GM19239 (cell line): ENCODE measurements around the gene CFI.

Source experiments
- DNase-seq: peaks from one replicate; pipeline ENCODE4 v3.0.0; 2011; ENCODE audit warnings: low spot score; ENCODE audit not compliant: insufficient read length
- FAIRE-seq: peaks from 2 replicates; lab custom pipeline; 2011; peaks lifted over from hg19 to GRCh38; lab: Jason Lieb, UNC

CFI gene

DNA sequence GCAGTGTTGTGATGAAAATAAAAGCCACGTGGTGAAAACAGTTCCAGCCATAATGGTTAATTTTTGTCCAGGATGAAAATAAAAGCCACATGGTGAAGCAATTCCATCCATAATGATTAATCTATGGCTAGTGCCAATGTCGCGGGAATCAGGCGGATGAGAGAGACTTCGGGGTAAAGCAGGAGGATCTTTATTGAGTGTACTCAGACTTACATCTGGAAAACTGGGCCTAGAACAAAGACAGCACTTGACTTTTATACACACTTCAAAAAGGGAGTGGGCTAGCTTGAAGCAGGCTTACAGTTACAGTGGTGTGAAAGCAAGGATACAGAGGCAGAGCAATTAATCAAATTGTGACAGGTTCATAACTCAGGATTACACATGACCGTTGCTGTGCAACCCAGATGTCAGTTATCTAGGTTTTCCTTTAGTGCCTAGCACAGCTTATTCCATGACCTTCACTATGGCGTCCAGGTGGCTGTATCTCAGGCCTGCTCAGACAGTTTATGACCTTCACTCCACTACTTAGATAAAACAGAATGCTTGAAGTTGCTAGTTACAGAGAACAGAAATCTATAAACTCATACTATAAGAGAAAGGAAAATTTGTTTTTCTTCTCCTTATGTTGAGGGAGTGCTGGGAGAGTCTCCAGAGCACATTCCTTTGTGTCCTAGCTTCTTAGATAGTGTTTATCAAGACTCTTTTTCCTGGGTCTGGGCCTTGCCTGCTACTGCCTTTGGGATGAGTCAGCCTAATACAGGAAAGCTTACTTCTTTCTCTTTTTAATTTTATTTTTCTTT, 66.0 kb downstream of the CFI start:
- DNase-seq (no peak), FAIRE-seq (no peak)

DNA sequence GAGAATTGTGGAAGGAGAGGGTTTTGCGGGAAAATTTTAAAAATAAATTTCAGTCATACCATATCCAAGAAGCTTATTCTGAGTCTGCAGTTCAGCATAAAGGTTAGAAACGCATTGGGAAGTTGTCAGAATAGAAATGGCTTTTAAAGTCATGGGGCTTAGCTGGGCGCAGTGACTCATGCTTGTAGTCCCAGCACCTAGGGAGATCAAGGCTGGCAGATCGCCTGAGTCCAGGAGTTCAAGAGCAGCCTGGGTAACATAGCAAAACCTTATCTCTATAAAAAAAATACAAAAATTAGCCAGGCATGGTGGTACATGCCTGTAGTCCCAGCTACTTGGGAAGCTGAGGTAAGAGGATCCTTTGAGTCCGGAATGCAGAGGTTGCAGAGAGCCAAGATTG, 68.1 kb downstream of the CFI start:
- no peak for DNase-seq
- no peak for FAIRE-seq

- FAIRE-seq (no peak), DNase-seq (no peak)
Measured at GRCh38 chr4:109730619-109731545, 70.9 kb downstream of the CFI start.

DNA sequence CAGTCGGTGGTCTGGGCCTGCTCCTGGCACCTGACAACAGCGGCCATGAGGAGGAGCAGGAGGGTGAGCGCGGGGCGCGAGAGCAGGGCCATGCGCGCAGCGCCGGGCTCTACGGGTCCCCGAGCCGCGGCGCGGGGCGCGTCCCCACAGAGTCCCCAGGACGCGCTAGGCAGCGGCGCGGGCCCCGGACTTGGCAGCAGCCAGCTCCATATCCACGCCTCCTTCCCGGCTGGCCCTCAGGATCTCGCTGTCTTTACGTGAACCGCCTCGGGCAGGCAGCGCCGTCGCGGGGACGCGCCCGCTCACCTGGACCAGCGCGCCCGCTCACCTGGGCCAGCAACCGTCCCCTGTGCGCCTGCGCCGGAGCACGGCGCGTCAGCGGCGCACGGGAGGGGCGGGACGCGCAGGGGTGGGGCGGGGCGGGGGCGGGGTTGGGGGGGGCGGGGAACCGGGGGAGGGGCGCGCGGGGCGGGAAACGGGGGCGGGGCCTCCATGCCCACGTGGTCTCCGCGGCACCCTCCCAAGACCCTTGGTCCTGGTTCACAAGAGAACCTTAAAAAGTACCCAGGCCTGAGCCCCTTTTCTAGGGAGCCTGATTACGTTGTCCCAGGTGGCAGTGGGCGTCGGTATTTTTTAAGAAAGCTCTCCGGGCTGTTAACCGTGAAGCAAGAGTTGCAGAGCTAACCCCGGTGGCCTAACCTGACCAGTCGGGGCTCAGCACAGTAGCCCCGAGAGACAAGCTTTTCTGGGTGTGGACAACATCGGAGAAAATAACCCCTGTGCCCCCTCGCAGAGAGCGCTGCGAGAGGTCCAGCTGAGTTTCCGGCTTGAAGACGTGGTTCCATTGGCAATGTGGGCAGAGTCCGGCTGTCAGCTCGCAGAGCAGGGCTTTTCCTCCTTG, 71.8 kb downstream of the CFI start, which contains the start of gene PLA2G12A:
PLA2G12A (minus strand) TSS at position 353 of the 901 bp plus-strand sequence; CDS start at position 92, 261 bp downstream.
- DNase-seq (peak; percentile 85), FAIRE-seq (peak; percentile 69)

- no peak for DNase-seq
- FAIRE-seq, result no peak
Measured at GRCh38 chr4:109729117-109729717, 72.6 kb downstream of the CFI start.

GRCh38 chr4:109728385-109728784, 73.4 kb downstream of the CFI start:
- DNase-seq, result no peak
- FAIRE-seq, result no peak

DNA sequence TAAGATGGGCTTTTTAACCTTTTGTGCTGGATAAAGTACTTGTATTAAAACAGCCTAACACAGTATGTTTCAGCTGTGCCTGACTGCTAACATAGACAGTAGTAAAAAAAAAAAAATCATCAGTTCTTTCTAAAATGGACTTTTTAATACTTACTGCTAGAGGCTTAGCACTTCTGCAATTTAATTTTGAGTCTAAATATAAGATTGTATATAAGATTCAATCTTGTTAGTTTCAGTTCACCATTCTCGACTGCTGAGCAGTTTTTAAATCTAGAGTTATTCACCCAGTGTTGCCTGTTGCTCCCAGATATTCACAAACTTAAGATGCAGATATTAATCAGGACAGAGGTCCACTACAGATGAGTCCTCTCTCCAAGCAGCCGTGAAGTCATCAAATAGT, 78.7 kb downstream of the CFI start:
- no peak for DNase-seq
- no peak for FAIRE-seq

GRCh38 chr4:109722357-109722756, 79.4 kb downstream of the CFI start:
- FAIRE-seq, result no peak
- no peak for DNase-seq

GRCh38 chr4:109721033-109721432, 80.8 kb downstream of the CFI start:
- DNase-seq, result no peak
- FAIRE-seq, result no peak

- no peak for FAIRE-seq
- DNase-seq, result no peak
Measured at GRCh38 chr4:109719604-109720003, 82.2 kb downstream of the CFI start.

DNA sequence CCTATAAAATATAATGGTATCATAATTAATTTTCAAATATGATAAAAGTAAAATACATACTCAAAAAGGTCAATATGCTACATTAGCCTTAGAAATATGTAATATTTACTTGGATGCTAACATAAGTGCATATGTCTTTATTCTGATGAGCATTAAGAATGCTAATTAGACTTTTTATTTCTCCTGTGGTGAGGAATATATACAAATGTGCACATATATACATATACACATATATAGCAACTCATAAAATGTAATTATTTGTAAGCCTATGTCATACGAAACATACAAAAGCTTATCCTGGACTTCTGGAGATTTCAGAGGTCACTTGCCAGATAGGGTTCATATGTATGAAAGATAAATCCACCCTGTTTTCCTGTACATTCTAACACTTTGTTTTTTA, 83.0 kb downstream of the CFI start:
- no peak for DNase-seq
- no peak for FAIRE-seq

- FAIRE-seq (no peak), DNase-seq (no peak)
Measured at GRCh38 chr4:109713500-109713899, 88.3 kb downstream of the CFI start.

DNA sequence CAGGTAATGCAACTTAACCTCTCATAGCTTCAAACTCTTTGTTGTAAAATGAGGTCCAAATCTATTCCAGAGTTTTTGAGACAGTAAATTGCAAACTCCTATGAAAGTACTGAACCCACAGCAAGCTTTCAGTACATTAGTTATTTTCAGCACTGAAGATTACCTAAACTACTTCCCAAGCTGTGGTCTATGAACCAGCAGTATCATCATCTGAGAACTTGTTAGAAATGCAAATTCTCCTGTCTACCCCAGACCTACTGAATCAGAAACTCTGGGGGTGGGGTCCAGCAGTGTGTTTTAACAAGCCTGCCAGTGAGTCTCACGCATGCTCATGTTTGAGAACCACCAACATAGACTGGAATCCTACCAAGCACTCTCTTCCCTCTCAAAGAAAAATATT, 92.8 kb downstream of the CFI start:
- DNase-seq (no peak), FAIRE-seq (peak; percentile 71)

DNA sequence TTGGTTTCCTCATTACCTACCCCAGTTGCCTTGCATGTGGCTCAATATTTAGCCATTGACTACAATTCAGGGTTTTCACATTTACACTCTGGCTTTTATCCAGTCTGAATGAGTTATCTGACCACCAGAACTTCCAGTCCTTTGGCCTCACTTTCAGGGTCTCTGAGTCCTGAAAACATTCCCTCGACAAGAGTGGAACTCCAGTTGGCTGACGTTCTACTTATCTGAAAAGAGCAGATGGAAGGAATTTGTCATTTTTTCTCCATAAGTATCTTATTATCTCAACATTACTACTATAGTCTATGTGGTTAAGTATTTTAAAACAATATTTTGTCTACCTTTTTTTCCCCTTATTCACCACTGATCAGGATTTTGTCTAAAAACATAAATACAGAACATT, 93.4 kb downstream of the CFI start:
- no peak for FAIRE-seq
- DNase-seq, result no peak

DNA sequence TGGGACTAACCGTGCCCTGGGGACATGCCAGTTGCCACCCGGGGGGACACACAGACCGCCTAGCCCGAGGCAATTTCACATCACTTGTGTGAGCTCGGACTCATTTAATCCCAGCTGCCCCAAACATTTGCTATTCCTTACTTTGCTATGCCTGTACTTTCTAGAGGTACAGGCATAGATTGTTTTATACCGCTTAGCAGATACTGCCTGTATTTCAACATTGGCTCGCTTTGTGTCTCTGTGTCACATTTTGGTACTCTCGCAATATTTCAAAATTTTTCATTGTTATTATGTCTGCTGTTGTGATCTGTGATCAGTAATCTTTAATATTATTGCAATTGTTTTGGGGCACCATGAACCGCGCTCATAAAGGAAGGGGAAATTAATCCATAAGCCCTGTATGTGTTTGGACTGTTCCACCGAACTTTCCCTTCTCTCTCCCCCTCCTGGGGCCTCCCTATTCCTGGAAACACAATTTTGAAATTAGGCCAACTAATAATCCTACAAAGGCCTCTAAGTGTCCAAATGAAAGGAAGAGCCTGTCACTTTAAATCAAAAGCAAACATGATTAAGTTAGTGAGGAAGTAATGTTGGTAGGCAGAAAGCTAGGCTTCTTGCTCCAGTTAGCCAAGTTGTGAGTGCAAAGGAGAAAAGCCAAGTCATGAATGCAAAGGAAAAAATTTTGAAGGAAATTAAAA, 98.0 kb downstream of the CFI start:
- no peak for DNase-seq

DNA sequence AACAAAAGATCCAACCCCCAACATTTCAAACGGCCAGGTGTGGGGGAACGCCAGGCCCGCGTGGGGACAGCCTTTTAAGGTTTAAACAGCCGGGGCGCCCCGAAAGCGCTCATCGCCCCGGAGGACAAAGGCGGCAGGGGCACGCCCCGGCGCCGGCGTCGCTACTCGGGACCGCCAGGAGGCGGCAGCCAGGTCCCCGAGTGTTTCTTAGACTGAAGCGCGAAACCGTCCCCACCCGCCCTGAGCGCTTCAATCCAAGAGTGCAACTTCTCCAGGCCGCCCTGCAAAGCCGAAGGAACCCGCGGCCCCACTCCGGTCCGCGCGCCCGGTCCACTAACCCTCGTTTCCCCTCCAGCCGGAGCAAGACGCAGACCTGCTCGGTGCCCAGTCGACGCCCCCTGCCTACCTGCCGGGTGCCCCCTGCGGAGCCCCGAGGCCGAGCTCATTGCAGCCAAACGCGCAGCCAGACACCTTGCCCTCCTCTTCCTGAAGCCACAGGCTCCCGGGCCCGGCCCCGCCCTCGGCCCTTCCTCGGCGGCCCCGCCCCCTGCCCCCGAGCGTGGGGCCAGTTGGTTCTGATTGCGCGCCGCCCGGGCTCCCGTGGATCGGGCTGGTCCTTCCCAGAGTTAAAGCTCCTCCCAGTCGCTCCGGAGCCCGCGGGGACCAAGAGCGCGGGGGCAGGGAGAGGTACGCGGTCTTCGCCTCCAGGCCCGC, 98.7 kb downstream of the CFI start, which contains the start of gene CASP6:
CASP6 (minus strand) TSS at position 496 of the 714 bp plus-strand sequence; CDS start at position 446, 50 bp downstream.
- DNase-seq (peak; percentile 58), FAIRE-seq (no peak)

More for the DNA sequence above, 98.0 kb downstream of the CFI start:
- no peak for FAIRE-seq

DNA sequence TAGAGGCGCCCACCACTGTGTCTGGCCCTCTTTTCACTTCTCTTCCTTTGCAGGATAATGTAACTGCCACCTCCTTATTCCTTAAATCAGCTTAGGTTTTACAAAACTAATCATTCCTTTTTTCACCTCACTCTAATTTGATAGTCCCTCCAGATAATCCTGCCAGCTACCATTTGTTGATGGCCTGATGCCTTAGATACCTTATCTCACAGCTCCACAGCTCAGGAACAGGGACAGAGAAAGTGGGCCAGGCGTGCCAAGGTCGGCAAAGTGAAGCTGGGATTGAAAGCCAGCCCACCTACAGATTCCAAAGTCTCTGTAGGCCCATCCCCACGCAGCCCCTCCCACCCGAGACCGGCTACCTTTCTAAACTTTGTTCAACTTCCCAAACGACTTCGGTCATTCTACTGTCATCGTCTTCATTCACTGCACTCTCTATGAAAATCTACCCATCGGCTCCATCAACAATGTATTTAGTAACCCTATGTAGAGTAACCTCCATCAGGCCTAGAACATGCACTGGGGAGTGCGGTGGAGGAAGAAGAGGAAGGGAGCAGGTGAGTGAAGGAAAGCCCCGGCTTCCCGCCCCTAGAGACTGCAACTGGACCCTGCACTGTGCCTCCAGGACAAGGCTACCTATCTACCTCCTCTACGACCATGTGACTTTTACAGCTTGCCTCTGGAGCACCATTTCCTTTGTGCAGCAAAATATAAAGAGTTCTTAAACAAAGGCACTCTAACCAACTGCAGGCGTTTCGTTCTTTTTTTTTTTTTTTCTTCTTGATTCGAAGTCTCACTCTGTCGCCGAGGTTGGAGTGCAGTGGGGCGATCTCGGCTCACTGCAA, 100.0 kb downstream of the CFI start:
- peak; percentile 59 for FAIRE-seq
- no peak for DNase-seq
